Measurements from ENCODE around the gene UBAC1.

DNA sequence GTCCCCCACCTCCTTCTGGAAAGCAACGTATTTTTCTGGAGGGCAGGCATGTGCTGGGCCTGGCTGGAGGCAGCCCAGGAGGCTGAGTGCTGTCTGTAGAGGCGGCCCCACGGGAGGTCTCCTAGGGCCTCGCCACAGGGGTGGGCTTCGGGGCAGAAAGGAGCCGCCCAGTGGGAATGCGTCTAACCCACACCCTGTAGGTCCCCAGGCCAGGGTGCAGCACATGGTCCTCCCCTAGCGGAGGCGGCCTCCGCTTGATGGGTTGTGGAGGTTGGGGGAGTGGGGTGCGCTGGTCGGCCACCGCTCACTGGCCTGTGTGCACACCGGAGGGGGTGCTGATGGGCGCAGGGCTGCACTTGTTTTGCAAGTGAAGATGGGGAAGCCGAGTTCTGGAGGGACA lies 48.3 kb upstream of the UBAC1 start:
- TF ChIP-seq LARP7 (IDR thresholded peaks at IDR 0.05): no peak
- TF ChIP-seq ARID4B (CRISPR knock-in tag; IDR thresholded peaks at IDR 0.05): no peak
- TF ChIP-seq ZNF24 (IDR thresholded peaks at IDR 0.05): no peak
- TF ChIP-seq FOS (IDR thresholded peaks at IDR 0.05; ENCODE audit: extremely low read depth, insufficient read length): no peak
- no peak for TF ChIP-seq KLF16 (IDR thresholded peaks at IDR 0.05)
- TF ChIP-seq, protein P1, sequence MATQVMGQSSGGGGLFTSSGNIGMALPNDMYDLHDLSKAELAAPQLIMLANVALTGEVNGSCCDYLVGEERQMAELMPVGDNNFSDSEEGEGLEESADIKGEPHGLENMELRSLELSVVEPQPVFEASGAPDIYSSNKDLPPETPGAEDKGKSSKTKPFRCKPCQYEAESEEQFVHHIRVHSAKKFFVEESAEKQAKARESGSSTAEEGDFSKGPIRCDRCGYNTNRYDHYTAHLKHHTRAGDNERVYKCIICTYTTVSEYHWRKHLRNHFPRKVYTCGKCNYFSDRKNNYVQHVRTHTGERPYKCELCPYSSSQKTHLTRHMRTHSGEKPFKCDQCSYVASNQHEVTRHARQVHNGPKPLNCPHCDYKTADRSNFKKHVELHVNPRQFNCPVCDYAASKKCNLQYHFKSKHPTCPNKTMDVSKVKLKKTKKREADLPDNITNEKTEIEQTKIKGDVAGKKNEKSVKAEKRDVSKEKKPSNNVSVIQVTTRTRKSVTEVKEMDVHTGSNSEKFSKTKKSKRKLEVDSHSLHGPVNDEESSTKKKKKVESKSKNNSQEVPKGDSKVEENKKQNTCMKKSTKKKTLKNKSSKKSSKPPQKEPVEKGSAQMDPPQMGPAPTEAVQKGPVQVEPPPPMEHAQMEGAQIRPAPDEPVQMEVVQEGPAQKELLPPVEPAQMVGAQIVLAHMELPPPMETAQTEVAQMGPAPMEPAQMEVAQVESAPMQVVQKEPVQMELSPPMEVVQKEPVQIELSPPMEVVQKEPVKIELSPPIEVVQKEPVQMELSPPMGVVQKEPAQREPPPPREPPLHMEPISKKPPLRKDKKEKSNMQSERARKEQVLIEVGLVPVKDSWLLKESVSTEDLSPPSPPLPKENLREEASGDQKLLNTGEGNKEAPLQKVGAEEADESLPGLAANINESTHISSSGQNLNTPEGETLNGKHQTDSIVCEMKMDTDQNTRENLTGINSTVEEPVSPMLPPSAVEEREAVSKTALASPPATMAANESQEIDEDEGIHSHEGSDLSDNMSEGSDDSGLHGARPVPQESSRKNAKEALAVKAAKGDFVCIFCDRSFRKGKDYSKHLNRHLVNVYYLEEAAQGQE (IDR thresholded peaks at IDR 0.05; ENCODE audit: borderline replicate concordance): no peak
- TF ChIP-seq, protein P1 (CRISPR knock-in tag; IDR thresholded peaks at IDR 0.05; ENCODE audit: low read depth): no peak
- TF ChIP-seq, protein P2, sequence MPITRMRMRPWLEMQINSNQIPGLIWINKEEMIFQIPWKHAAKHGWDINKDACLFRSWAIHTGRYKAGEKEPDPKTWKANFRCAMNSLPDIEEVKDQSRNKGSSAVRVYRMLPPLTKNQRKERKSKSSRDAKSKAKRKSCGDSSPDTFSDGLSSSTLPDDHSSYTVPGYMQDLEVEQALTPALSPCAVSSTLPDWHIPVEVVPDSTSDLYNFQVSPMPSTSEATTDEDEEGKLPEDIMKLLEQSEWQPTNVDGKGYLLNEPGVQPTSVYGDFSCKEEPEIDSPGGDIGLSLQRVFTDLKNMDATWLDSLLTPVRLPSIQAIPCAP (CRISPR knock-in tag; IDR thresholded peaks at IDR 0.05; ENCODE audit: borderline replicate concordance): no peak
- TF ChIP-seq ZNF263 (CRISPR knock-in tag; IDR thresholded peaks at IDR 0.05; ENCODE audit: borderline replicate concordance): no peak
